RPMI7951 (cell line): ENCODE data around the gene PALS1. TPM values are rescaled to one million over a fixed set of nuclear protein-coding genes. Genes with fewer than 3 reads are reported as not detected.
A peak's percentile ranks its signal among the peaks of the same experiment; 100 is the strongest.
"Not testable (repeated sequence)": the region's sequence is repeated elsewhere in the genome, so short reads cannot be mapped to it uniquely, and the experiment has no call there.

Source experiments
- DNase-seq: peaks from one replicate; pipeline ENCODE4 v3.0.0-alpha.2; 2012; ENCODE audit warnings: low read depth
- total RNA-seq: library from RNA; depleted of rRNA; stranded (reverse); fragments of >200 nt; shearing (Covaris generic); gene quantifications from 2 replicates; pipeline ENCODE4 v1.2.3, GENCODE V29; 2014; rRNA removed

PALS1 gene
- total RNA-seq, 1 experiment from 2014 or later = 23.6 TPM

GRCh38 chr14:67257906-67258305 lies 16.7 kb downstream of the PALS1 start:
- DNase-seq = no peak

- no peak for DNase-seq
These were observed 19.7 kb downstream of the PALS1 start for GRCh38 chr14:67260965-67261364.

DNA sequence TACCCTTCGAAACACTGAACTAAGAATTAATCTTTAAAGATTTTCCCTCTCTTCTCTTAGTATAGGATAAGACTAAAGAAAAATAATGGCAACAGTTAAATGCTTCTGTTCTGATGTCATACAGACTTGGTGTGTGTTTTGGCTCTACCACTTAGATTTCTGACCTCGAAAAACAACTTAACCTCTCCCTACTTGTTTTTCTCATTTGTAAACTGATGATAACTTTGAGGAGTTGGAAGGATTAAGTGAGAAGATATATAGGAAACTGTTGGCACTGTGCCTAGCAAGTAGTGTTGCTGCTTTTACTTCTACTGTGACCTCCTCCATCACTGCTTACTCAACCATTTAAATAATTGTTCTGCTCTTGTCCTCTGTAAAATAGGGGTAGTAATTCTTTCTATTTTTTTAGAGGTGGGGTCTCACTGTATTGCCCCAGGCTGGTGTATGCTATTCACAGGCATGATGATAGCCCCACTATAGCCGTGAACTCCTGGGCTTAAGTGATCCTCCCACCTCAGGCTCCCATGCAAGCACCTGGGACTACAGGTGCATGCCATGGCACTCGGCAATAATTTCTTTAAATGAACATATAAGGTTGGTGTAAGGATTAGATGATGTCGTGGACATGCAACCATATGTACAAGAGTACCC lies 22.4 kb downstream of the PALS1 start:
- DNase-seq = no peak

DNA sequence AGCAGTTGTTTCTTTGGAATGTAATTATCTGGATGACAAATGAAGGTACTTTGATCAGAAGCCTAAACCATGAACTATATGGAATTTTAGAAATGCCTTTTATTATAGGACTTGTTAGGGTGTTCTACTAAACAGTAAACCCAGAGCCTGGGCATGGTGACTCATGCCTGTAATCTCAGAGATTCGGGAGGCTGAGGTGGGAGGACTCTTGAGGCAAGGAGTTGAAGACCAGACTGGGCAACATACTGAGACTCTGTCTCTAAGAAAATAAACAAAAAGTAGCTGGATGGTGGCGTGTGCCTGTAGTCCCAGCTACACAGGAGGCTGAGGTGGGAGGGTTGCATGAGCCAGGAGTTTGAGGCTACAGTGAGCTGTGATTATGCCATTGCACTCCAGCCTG lies 23.9 kb downstream of the PALS1 start:
- DNase-seq = peak; percentile 28

GRCh38 chr14:67267576-67268328 lies 26.5 kb downstream of the PALS1 start:
- DNase-seq = no peak

- DNase-seq = peak; percentile 53
These were observed 27.4 kb downstream of the PALS1 start for GRCh38 chr14:67268426-67269150.

GRCh38 chr14:67269298-67270060 lies 28.2 kb downstream of the PALS1 start:
- DNase-seq = peak; percentile 53

- no peak for DNase-seq
These were observed 29.0 kb downstream of the PALS1 start for GRCh38 chr14:67270145-67270753.

- DNase-seq = no peak
These were observed 29.7 kb downstream of the PALS1 start for GRCh38 chr14:67270933-67271332.

GRCh38 chr14:67273281-67273680 lies 32.0 kb downstream of the PALS1 start:
- DNase-seq = not testable (repeated sequence)

- DNase-seq = no peak
These were observed 34.9 kb downstream of the PALS1 start for GRCh38 chr14:67276131-67276530.

- no peak for DNase-seq
These were observed 39.3 kb downstream of the PALS1 start for GRCh38 chr14:67280506-67280905.

- DNase-seq = peak; percentile 37
These were observed 44.7 kb downstream of the PALS1 start for GRCh38 chr14:67285876-67286452.

Other genes starting within 250 kb of the PALS1 start
- not detected in 2 replicates for gene GARIN2, start 52.0 kb upstream of the PALS1 start, total RNA-seq
- 122 and 130 TPM in 2 replicates for gene ATP6V1D, start 118.4 kb downstream of the PALS1 start, total RNA-seq
- 254 and 258 TPM in 2 replicates for gene EIF2S1, start 118.9 kb downstream of the PALS1 start, total RNA-seq
- gene PLEK2, start 170.7 kb downstream of the PALS1 start, total RNA-seq = 13.7 and 14.5 TPM in 2 replicates
- 3.7 TPM in 2 replicates for gene TMEM229B, start 247.3 kb downstream of the PALS1 start, total RNA-seq